Omental fat pad (tissue), 4 donors: ENCODE results near the gene AGAP1. TPM values are rescaled to one million over a fixed set of nuclear protein-coding genes. Genes with fewer than 3 reads are reported as not detected.
"Not testable (repeated sequence)": the region's sequence is repeated elsewhere in the genome, so short reads cannot be mapped to it uniquely, and the experiment has no call there.

Experiments used
- ATAC-seq: fragments of 150-250 bp; one replicate; pipeline ENCODE4 v1.9.1; 2016; ENCODE audit warnings: mild to moderate bottlenecking, moderate library complexity; ENCODE audit not compliant: low FRiP score
- DNase-seq: peaks from one replicate; pipeline ENCODE4 v3.0.0-alpha.2; 2019; ENCODE audit warnings: low spot score
- CTCF ChIP-seq, 3 donors: fragments of 450-650 bp; IDR thresholded peaks; one replicate each; pipeline ENCODE4 v1.5.1; 2016 to 2017; ENCODE audit warnings: antibody characterized with exemption in 3 of 3, mild to moderate bottlenecking in 3 of 3, moderate library complexity in 2 of 3
- total RNA-seq, 4 donors: library from RNA; depleted of rRNA; stranded (reverse); fragments of >200 nt; gene quantifications; one replicate each; pipeline ENCODE4 v1.1.0, GENCODE V29; 2016

Gene AGAP1
- total RNA-seq, 4 donors from 2014 or later, result 15.5 to 24.3 (median 16.2) TPM

GRCh38 chr2:236128321-236128720 is 634.5 kb downstream of the AGAP1 start:
- no peak for TF ChIP-seq CTCF (IDR thresholded peaks at IDR 0.05)
- no peak for DNase-seq
- no peak for ATAC-seq

DNA sequence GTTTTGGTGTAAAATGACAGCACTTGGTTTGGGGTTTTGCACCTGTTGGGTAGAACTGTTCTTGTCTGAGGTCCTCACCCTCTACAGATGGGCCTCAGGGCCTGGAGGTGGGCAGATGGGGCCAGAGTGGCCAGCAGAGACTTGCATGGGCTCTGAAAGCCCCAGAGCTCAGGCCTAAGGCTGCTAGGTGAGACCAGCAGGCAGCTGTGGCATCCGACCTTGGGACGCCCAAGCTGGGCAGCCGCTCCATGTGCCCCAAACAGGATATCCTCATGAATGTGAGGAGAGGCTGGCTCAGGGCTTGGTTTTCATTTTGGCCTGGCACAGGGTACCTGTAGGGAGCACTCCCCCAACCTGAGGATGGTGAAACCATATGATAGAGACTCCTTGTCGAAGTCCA is 636.1 kb downstream of the AGAP1 start:
- DNase-seq (no peak), ATAC-seq (no peak)
- TF ChIP-seq CTCF (IDR thresholded peaks at IDR 0.05), result no peak

DNA sequence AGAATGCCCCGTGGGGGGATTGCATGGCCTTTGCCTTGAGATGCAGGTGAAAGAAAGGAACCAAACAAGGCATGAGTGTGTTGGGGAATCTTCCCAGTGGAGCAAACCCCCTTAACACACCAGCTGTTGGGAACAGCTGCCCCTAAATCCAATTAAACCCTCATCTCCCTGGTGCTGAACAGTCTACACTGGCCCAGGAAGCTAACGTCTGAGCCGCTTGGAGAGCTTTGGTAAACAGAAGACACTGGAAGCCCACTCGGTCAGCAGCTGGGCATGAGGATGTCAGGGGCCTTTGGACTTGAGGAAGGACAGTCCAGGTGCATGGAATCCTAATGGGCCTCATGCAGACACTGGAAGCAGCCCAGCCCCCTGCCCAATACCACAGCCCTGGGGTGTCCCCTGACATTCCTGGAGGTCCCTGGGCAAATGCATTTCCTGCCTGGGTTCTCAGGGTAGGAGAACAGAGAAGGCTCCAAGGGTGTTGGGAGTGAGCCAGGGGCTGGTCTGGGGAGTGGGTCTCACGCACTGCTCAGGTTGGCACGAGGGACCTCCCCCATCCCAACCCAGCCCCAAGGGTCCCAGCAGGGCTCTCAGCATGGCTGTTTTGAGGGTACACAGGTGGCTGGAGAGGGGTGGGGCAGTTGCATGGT is 636.6 kb downstream of the AGAP1 start:
- no peak for TF ChIP-seq CTCF (IDR thresholded peaks at IDR 0.05)
- no peak for ATAC-seq
- no peak for DNase-seq

DNA sequence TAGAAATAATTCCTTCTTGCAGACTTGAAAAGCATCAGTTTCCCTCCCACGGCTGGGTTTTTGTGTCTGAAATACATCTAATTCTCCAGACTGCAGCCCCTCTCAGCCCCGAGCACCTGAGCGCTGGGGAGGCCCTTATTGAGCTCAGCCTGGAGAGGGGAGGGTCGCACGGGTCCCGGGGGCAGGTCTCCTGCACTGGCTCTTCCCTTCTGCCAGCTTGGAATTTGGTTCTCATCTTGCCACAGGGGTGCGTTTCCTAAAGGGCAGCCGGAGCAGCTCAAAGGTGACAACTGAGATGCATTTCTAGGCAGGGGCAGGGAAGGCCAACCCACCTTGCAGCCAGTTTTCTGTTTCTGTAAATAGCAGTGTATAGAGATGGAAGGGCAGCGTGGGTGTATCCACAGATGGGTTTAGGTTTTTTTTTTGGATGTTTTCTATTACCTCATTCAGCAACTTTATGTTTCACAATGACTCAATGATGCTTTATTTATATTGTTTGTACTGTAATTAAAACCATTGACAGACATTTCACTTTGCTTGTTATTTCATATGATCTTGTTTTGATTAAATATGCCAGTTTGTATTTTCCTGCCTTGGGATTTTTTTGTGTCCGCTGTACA is 637.3 kb downstream of the AGAP1 start:
- TF ChIP-seq CTCF (IDR thresholded peaks at IDR 0.05), result no peak
- ATAC-seq (no peak), DNase-seq (no peak)

GRCh38 chr2:236133410-236134012 is 639.7 kb downstream of the AGAP1 start:
- ATAC-seq, result no peak
- no peak for TF ChIP-seq CTCF (IDR thresholded peaks at IDR 0.05)
- no peak for DNase-seq

DNA sequence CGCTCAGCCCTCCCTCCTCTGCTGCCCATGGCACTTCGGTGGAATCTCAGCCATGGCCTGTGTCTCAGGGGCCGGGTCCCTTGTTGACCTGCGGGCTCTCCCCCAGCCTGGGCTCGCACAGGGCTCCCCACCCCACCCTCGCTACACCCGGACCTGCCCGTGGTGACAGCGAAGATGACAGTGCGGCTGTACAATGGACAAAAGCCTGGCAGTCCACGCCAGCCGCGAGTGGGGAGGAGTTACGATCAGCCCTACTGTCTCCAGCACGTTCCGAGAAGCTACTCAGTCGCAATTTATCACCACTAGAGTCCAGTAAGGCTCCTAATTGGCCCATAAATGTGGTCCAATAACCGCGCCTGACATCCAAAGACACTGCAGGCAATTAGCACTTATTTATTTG is 642.7 kb downstream of the AGAP1 start:
- no peak for TF ChIP-seq CTCF (IDR thresholded peaks at IDR 0.05)
- DNase-seq (no peak), ATAC-seq (no peak)

GRCh38 chr2:236137066-236137465 is 643.2 kb downstream of the AGAP1 start:
- DNase-seq (no peak), ATAC-seq (no peak)
- no peak for TF ChIP-seq CTCF (IDR thresholded peaks at IDR 0.05)

DNA sequence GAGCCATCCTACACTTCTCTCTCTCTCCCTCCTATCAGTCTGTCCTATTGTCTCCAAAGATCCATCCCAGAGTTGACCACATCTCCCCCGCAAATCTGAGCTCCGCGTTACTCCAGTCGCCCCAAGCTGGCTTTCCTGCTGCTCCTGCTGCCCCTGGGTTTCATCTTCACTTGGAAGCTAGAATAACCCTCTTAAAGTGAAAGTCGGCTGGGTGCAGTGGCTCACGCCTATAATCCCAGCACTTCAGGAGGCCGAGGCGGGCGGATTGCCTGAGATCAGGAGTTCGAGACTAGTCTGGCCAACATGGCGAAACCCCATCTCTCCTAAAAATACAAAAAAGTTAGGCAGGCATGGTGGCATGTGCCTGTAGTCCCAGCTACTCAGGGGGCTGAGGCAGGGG is 647.8 kb downstream of the AGAP1 start:
- not testable (repeated sequence) for DNase-seq

More for the DNA sequence above, 647.8 kb downstream of the AGAP1 start:
- not testable (repeated sequence) for ATAC-seq
